BLaER1 treated with 17β-estradiol and CSF1 and Interleukin-3, amounts not matched to agents 10 nM and 100 nM (cell line): ENCODE data around the gene GPR153.
A peak's percentile ranks its signal among the peaks of the same experiment; 100 is the strongest.

Experiments
- H3K27ac ChIP-seq, 11 experiments: shearing (Covaris generic); formaldehyde crosslinking; 2 replicates each; pipeline ENCODE4 v1.8.1; 2022
- H3K27me3 ChIP-seq, 11 experiments: shearing (Covaris generic); formaldehyde crosslinking; 2 replicates each; pipeline ENCODE4 v1.8.1; 2022
- H3K36me3 ChIP-seq, 11 experiments: shearing (Covaris generic); formaldehyde crosslinking; 2 replicates each; pipeline ENCODE4 v1.8.1; 2022
- H3K4me1 ChIP-seq, 10 experiments: shearing (Covaris generic); formaldehyde crosslinking; 2 replicates each; pipeline ENCODE4 v1.8.1; 2022
- H3K4me2 ChIP-seq, 11 experiments: shearing (Covaris generic); formaldehyde crosslinking; 2 replicates each; pipeline ENCODE4 v1.8.1; 2022
- H3K4me3 ChIP-seq, 10 experiments: shearing (Covaris generic); formaldehyde crosslinking; 2 replicates each; pipeline ENCODE4 v1.8.1; 2022
- H3K9ac ChIP-seq, 11 experiments: shearing (Covaris generic); formaldehyde crosslinking; 2 replicates each; pipeline ENCODE4 v1.8.1; 2022
- H3K9me3 ChIP-seq, 11 experiments: shearing (Covaris generic); formaldehyde crosslinking; replicated peaks in 1 of 11; 2 replicates each; pipeline ENCODE4 v1.8.1; 2022
- H4K20me1 ChIP-seq, 11 experiments: shearing (Covaris generic); formaldehyde crosslinking; 2 replicates each; pipeline ENCODE4 v1.8.1; 2022
- Cebpa-rat ChIP-seq, 11 experiments: shearing (Covaris generic); IDR thresholded peaks; 2 replicates each; pipeline ENCODE4 v1.8.1; 2022

Gene GPR153

GRCh38 chr1:6282577-6283270, 21.8 kb upstream of the GPR153 start:
- Histone ChIP-seq H3K4me2 (peak overlapping the region in 2 of 11 experiments; percentile 80; a peak in 4 of 22 replicates), H4K20me1 (peaks cover 0 to 47% (median 0%) of the 10 kb centered on the region in 11 experiments; a peak in 6 of 22 replicates)
- TF ChIP-seq Cebpa-rat (IDR thresholded peaks at IDR 0.05) = no peak

DNA sequence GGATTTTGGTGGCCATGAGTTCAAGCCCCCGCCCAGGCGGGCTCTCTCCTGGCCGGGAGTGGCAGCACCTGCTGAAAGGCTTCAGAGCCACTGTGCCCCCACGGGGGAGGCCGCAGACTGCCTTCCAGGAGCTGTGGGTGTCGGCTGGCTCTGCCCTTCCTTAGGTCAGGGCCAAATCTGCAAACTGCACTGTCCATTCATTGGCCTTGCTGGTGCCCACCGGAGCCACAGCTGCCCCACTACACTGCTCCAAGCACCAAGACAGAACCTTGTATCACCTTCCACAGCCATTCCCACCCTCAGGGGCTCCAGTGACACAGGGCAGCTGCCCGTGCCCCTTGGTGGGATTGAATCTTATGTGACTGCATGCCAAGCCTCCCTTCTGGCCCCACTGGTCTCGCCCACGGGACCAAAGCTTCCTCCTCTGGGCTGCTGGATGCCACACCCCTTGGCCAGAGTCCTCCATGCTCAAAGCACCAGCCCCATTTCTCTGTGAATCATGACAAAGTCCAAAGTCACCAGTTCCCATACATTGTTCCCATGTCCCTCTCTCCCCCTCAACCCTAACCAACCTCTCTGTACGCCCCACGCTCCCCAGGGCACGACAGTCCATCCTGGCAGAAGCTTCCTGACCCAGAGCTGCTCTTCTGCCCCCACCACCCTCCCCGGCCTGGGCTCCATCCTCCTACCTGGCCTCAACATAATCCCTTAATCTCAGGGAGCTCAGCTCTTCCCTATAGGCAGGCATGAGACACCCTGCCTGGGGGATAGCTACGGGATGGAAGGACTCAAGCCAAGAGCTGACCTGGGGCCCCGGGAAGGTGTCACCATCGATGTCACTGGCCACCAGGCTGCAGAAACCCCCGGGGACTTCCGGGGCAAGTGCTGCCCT, 20.9 kb upstream of the GPR153 start:
- peaks cover 16 to 54% (median 29%) of the 10 kb centered on the region in 10 experiments for H3K4me1 ChIP-seq
- H3K27me3 ChIP-seq = no peaks in the 10 kb centered on the region
- no peaks in the 10 kb centered on the region for H3K9me3 ChIP-seq
- H3K4me3 ChIP-seq = no peak overlapping the region
- no peak for TF ChIP-seq Cebpa-rat (IDR thresholded peaks at IDR 0.05)
- H3K4me2 ChIP-seq = peak overlapping the region in 5 of 11 experiments; percentile 7 to 80 (median 67); a peak in 6 of 22 replicates
- H3K9ac ChIP-seq = peak overlapping the region in 1 of 11 experiments; percentile 51; a peak in 1 of 22 replicates
- H4K20me1 ChIP-seq = peaks cover 0 to 56% (median 0%) of the 10 kb centered on the region in 11 experiments; a peak in 6 of 22 replicates
- peaks cover 0 to 22% (median 0%) of the 10 kb centered on the region in 11 experiments; a peak in 5 of 22 replicates for H3K36me3 ChIP-seq
- peak overlapping the region in 1 of 11 experiments; percentile 10; a peak in 3 of 22 replicates for H3K27ac ChIP-seq

More at GRCh38 chr1:6282577-6283270, 21.8 kb upstream of the GPR153 start:
- H3K4me1 ChIP-seq = peaks cover 7 to 53% (median 27%) of the 10 kb centered on the region in 10 experiments; a peak in 18 of 20 replicates
- no peaks in the 10 kb centered on the region for H3K9me3 ChIP-seq
- no peak overlapping the region for H3K27ac ChIP-seq
- peaks cover 0 to 29% (median 6%) of the 10 kb centered on the region in 11 experiments; a peak in 7 of 22 replicates for H3K36me3 ChIP-seq
- H3K27me3 ChIP-seq = no peaks in the 10 kb centered on the region
- H3K9ac ChIP-seq = 0 out of 22 replicates have a peak overlapping the region, but pooled peaks of 1 of the 11 experiments have one; percentile 7
- H3K4me3 ChIP-seq = no peak overlapping the region

DNA sequence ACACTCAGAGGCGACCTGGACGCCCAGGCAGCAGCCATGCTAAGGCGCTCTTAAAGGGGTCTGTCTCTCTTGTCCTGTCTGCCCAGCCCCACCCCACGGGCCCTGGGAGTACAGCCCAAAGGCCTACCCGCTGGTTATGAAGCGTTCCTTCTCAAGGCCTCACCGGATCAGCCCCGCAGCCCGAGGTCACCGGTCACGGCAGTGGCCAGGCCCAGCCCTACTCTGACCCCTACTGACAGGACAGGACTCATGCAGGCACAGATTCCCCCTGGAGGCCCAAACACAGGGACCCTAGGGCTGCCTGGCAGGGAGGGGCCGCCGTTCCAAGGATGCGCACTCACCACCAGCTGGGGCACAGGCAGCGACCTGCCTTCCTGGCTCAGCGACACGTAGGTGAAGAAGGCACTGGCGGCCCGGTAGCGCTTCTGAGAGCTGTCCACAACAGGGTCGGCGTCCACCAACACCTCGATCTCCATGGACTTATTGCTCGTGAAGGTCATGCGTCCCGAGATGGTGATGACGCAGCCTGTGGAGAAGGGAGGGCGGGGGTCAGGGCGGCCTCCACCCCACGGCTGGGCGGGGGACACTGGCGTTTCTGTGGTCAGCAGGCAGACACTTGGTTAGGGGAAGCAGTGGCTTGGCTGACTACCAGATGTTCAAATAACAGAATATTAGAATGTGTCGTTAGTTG, 20.0 kb upstream of the GPR153 start:
- Histone ChIP-seq H3K4me1 (peaks cover 25 to 58% (median 37%) of the 10 kb centered on the region in 10 experiments), H3K27me3 (no peaks in the 10 kb centered on the region)
- no peak for TF ChIP-seq Cebpa-rat (IDR thresholded peaks at IDR 0.05)

GRCh38 chr1:6279613-6280383, 18.9 kb upstream of the GPR153 start:
- no peak for TF ChIP-seq Cebpa-rat (IDR thresholded peaks at IDR 0.05)
- H3K9ac ChIP-seq = peak overlapping the region in 2 of 11 experiments; percentile 24 to 37; a peak in 2 of 22 replicates
- H3K4me2 ChIP-seq = peak overlapping the region in 1 of 11 experiments; percentile 7; a peak in 1 of 22 replicates
- peak overlapping the region in 1 of 11 experiments; percentile 14; a peak in 1 of 22 replicates for H3K27ac ChIP-seq
- H3K4me1 ChIP-seq = peaks cover 28 to 56% (median 36%) of the 10 kb centered on the region in 10 experiments
- peaks cover 0 to 28% (median 0%) of the 10 kb centered on the region in 11 experiments; a peak in 7 of 22 replicates for H3K36me3 ChIP-seq
- H3K9me3 ChIP-seq = no peaks in the 10 kb centered on the region
- peaks cover 0 to 70% (median 6%) of the 10 kb centered on the region in 11 experiments; a peak in 6 of 22 replicates for H4K20me1 ChIP-seq
- H3K4me3 ChIP-seq = no peak overlapping the region
- no peaks in the 10 kb centered on the region for H3K27me3 ChIP-seq

More for the DNA sequence above, 20.0 kb upstream of the GPR153 start:
- Histone ChIP-seq H3K27ac (peak overlapping the region in 1 of 11 experiments; percentile 14; a peak in 2 of 22 replicates), H3K9me3 (no peaks in the 10 kb centered on the region), H3K4me2 (peak overlapping the region in 3 of 11 experiments; percentile 67 to 80 (median 80); a peak in 6 of 22 replicates), H3K4me3 (no peak overlapping the region), H4K20me1 (peaks cover 0 to 63% (median 5%) of the 10 kb centered on the region in 11 experiments; a peak in 7 of 22 replicates), H3K9ac (peak overlapping the region in 2 of 11 experiments; percentile 37 to 51; a peak in 2 of 22 replicates), H3K36me3 (peaks cover 0 to 22% (median 0%) of the 10 kb centered on the region in 11 experiments; a peak in 3 of 22 replicates)

DNA sequence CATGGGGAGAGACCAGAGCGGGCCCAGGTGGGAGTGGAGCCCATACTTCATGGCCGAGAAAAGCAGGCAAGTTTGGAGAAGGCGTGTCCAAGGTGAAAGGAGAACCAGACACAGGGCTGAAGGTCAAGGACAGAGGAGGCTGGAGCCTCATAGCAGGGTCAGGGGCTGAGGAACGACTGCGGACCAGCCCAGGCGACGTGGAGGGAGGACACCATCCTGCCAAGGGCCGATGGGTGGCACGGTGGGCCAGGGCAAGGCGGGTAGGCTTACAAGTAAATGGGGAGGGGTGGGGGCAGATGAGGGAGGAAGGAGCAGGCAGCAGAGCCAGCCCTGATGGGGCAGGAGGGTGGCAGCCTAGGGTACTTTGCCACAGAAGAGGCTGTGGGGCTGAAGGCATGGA, 18.2 kb upstream of the GPR153 start:
- Histone ChIP-seq H3K9me3 (no peaks in the 10 kb centered on the region), H3K36me3 (peaks cover 0 to 35% (median 4%) of the 10 kb centered on the region in 11 experiments; a peak in 8 of 22 replicates), H3K27me3 (no peaks in the 10 kb centered on the region), H3K27ac (no peak overlapping the region), H3K4me2 (no peak overlapping the region), H3K4me3 (no peak overlapping the region), H3K4me1 (peaks cover 28 to 53% (median 36%) of the 10 kb centered on the region in 10 experiments), H3K9ac (no peak overlapping the region), H4K20me1 (peaks cover 0 to 70% (median 6%) of the 10 kb centered on the region in 11 experiments; a peak in 6 of 22 replicates)
- no peak for TF ChIP-seq Cebpa-rat (IDR thresholded peaks at IDR 0.05)

DNA sequence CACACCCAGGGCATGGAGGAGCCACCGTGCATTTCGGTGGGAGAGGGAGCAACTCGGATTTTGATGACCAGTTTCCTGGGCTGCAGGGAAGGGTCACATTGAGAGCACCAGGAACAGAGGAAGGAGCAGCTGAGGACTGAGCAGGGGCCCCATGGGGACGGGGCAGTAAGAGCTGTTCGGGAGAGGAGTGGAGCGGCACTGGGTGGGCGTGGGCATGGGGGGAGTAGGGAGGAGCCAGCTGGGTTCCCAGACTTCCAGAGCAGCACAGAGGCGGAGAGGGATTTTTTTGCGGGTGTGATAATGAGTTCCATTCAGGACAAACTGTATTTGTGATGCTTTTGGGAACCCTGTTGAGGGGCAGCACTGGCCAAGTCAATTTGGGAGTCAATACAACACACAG, 17.4 kb upstream of the GPR153 start:
- no peak for TF ChIP-seq Cebpa-rat (IDR thresholded peaks at IDR 0.05)
- no peaks in the 10 kb centered on the region for H3K27me3 ChIP-seq
- no peak overlapping the region for H3K4me3 ChIP-seq
- peaks cover 0 to 75% (median 6%) of the 10 kb centered on the region in 11 experiments; a peak in 6 of 22 replicates for H4K20me1 ChIP-seq
- H3K36me3 ChIP-seq = peaks cover 0 to 41% (median 4%) of the 10 kb centered on the region in 11 experiments; a peak in 8 of 22 replicates
- H3K4me1 ChIP-seq = peaks cover 28 to 53% (median 40%) of the 10 kb centered on the region in 10 experiments
- no peak overlapping the region for H3K9ac ChIP-seq
- H3K9me3 ChIP-seq = no peaks in the 10 kb centered on the region
- no peak overlapping the region for H3K4me2 ChIP-seq
- H3K27ac ChIP-seq = no peak overlapping the region

DNA sequence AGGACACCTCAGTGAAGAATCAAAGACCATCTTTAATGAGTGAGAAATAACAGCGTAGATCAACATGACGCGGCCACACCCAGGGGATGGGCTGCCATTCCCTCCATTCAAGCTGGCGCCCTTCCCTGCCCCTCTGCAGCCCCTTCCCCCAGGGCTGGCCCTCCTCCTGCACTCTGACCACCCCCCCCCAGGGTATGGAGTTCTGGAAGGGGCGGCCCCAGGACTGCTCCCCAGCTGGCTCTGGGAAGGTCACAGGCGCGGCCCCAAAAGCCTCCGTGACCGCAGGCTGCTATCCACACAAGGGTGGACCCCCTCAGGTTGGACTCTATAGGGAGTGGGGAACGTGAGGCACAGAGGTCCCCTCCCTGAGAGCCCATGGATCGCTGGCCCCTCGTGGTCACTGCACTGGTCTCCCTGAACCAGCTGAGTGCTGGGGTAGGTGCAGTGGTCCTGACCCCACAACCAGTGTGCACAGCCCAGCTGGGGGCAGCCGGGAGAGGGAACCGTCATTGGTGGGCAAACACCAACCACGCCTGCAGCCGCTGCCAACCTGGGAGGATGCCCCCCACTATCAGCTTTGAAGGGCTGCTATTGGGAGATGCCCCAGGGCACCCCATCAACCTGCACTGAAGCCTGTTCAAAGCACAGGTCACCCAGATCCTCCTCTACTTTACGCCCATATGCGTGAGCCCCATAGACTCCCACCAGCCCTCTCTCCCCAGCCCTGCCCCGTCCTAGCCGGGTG, 16.1 kb upstream of the GPR153 start:
- Histone ChIP-seq H3K27ac (no peak overlapping the region), H3K4me3 (no peak overlapping the region), H3K9me3 (no peaks in the 10 kb centered on the region), H3K27me3 (no peaks in the 10 kb centered on the region), H3K9ac (peak overlapping the region in 2 of 11 experiments; percentile 23 to 41; a peak in 3 of 22 replicates), H3K36me3 (peaks cover 0 to 48% (median 8%) of the 10 kb centered on the region in 11 experiments; a peak in 8 of 22 replicates), H3K4me2 (peak overlapping the region in 9 of 11 experiments; percentile 19 to 79 (median 51); a peak in 16 of 22 replicates), H4K20me1 (peaks cover 0 to 74% (median 6%) of the 10 kb centered on the region in 11 experiments; a peak in 6 of 22 replicates), H3K4me1 (peaks cover 28 to 56% (median 39%) of the 10 kb centered on the region in 10 experiments)
- no peak for TF ChIP-seq Cebpa-rat (IDR thresholded peaks at IDR 0.05)
